Mononuclear cell (primary cell): ENCODE measurements around the gene UBTF. TPM values are rescaled to one million over a fixed set of nuclear protein-coding genes. Genes with fewer than 3 reads are reported as not detected.

Experiments
- H3K27me3 ChIP-seq: 2 replicates; pipeline ENCODE4 v1.6.0; 2011; ENCODE audit warnings: low read length, control low read depth; ENCODE audit not compliant: insufficient read depth
- H3K4me1 ChIP-seq: 2 replicates; pipeline ENCODE4 v1.5.1; 2011; ENCODE audit warnings: mild to moderate bottlenecking, low read length, control low read depth; ENCODE audit not compliant: insufficient read depth
- H3K4me3 ChIP-seq: 2 replicates; pipeline ENCODE4 v1.5.1; 2011; ENCODE audit warnings: mild to moderate bottlenecking, low read length, moderate library complexity
- H3K9me3 ChIP-seq: 2 replicates; pipeline ENCODE4 v1.5.1; 2011; ENCODE audit warnings: low read depth, mild to moderate bottlenecking, control low read depth, low read length
- total RNA-seq: library from RNA; depleted of rRNA; stranded (reverse); fragments of >200 nt; gene quantifications from one replicate; pipeline ENCODE4 v1.2.3, GENCODE V29; 2012

The UBTF gene
- total RNA-seq, 1 donor: 56.4 TPM

- Histone ChIP-seq H3K9me3 (no peaks in the 10 kb centered on the region), H3K4me3 (no peak overlapping the region), H3K27me3 (no peaks in the 10 kb centered on the region), H3K4me1 (peaks cover 36% of the 10 kb centered on the region)
Measured at GRCh38 chr17:44183024-44183423, 36.5 kb downstream of the UBTF start.

- Histone ChIP-seq H3K4me1 (peaks cover 8% of the 10 kb centered on the region), H3K4me3 (no peak overlapping the region), H3K9me3 (no peaks in the 10 kb centered on the region), H3K27me3 (no peaks in the 10 kb centered on the region)
Measured at GRCh38 chr17:44178133-44178532, 41.3 kb downstream of the UBTF start.

DNA sequence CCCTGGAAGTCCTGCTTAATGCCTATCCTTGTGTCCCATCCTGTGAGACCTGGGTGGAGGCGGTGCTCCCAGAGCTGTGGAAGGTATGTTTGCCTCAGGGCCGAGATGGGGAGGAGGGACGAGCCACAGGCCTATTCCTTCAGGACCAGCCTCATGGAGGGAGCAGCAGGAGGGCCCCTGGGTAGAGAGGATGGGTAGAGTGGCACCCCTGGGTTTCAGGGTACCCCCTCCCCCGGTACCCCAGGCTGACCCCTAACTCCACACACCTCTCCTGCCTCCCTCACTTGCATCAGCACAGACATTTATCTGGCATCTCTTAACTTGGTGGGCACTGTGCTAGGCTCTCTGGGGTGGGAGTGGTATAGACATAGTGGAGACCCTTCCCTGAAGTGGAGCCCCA is 41.8 kb downstream of the UBTF start:
- peaks cover 8% of the 10 kb centered on the region for H3K4me1 ChIP-seq
- H3K27me3 ChIP-seq: no peaks in the 10 kb centered on the region
- no peaks in the 10 kb centered on the region for H3K9me3 ChIP-seq

GRCh38 chr17:44176671-44177501 is 42.6 kb downstream of the UBTF start:
- no peaks in the 10 kb centered on the region for H3K9me3 ChIP-seq
- H3K27me3 ChIP-seq: no peaks in the 10 kb centered on the region
- H3K4me3 ChIP-seq: no peak overlapping the region
- peaks cover 8% of the 10 kb centered on the region for H3K4me1 ChIP-seq

More for the DNA sequence above, 41.8 kb downstream of the UBTF start:
- no peak overlapping the region for H3K4me3 ChIP-seq

GRCh38 chr17:44176257-44176656 is 43.2 kb downstream of the UBTF start:
- H3K4me1 ChIP-seq: peaks cover 8% of the 10 kb centered on the region
- H3K9me3 ChIP-seq: no peaks in the 10 kb centered on the region
- no peak overlapping the region for H3K4me3 ChIP-seq
- H3K27me3 ChIP-seq: no peaks in the 10 kb centered on the region

DNA sequence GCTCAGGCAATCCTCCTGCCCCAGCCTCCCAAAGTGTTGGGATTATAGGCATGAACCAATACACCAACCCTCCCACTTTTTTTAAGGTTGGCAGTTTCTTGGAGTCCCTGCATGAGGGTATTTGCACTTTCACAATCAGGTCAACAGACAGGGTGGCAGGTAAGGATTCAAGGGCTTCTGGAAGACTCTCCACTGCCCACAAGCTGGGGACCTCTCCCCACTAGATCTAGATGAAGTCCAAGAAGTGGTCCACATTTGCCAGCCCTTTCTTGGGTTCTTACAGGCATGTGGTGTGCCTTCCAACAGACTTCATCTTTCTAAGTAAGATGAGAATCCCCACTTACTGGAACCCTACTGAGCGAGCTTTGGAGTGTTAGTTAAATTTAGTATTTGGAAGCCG is 45.0 kb downstream of the UBTF start:
- Histone ChIP-seq H3K27me3 (no peaks in the 10 kb centered on the region), H3K4me3 (no peak overlapping the region), H3K4me1 (peaks cover 8% of the 10 kb centered on the region), H3K9me3 (no peaks in the 10 kb centered on the region)

DNA sequence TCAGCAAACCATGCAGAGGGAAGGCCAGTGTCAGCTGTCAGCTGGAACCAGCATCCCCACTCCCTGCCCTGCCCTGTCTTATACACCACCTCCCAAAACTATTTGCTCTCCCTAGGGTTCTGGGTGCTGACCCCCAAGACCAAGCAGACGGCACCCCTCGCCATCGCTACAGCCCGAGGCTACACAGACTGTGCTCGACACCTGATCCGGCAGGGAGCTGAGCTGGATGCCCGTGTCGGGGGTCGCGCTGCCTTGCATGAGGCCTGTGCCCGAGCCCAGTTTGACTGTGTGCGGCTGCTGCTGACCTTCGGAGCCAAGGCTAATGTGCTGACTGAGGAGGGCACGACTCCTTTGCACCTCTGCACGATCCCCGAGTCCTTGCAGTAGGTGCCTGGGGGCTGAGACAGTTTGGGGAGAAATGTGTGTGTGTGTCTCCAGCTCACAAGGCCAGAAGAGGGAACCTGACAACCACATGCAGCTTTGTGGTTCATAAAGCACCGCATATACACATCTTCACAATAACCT is 47.5 kb downstream of the UBTF start:
- Histone ChIP-seq H3K4me1 (peaks cover 4% of the 10 kb centered on the region), H3K9me3 (no peaks in the 10 kb centered on the region), H3K27me3 (no peaks in the 10 kb centered on the region), H3K4me3 (no peak overlapping the region)

GRCh38 chr17:44170499-44171201 is 48.8 kb downstream of the UBTF start, which contains the start of gene ASB16:
Gene ASB16, plus strand, starts transcription at chr17:44170704. Its CDS starts 86 bp downstream, at chr17:44170790.
- Histone ChIP-seq H3K27me3 (no peaks in the 10 kb centered on the region), H3K4me3 (no peak within 1 kb of the TSS), H3K4me1 (peaks cover 4% of the 10 kb centered on the region), H3K9me3 (no peaks in the 10 kb centered on the region)

DNA sequence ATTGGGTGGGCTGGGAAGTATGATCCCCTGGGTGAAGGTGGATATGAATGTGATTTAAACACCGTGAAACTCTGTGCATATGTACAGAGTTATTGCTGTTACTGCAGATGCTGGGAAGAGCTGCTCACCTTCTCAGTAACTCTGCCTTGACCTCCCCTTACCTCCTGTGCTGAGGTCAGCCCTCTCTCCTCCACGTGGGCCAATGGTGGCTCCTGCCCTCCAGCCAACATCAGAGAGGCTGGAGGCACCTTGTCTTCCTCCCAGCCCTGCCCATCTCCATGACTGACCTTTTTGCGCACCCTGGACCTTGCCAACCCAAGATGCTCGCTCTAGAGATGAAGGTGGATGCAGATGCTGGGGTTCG is 49.4 kb downstream of the UBTF start:
- Histone ChIP-seq H3K4me1 (peaks cover 4% of the 10 kb centered on the region), H3K27me3 (no peaks in the 10 kb centered on the region), H3K9me3 (no peaks in the 10 kb centered on the region), H3K4me3 (no peak overlapping the region)

DNA sequence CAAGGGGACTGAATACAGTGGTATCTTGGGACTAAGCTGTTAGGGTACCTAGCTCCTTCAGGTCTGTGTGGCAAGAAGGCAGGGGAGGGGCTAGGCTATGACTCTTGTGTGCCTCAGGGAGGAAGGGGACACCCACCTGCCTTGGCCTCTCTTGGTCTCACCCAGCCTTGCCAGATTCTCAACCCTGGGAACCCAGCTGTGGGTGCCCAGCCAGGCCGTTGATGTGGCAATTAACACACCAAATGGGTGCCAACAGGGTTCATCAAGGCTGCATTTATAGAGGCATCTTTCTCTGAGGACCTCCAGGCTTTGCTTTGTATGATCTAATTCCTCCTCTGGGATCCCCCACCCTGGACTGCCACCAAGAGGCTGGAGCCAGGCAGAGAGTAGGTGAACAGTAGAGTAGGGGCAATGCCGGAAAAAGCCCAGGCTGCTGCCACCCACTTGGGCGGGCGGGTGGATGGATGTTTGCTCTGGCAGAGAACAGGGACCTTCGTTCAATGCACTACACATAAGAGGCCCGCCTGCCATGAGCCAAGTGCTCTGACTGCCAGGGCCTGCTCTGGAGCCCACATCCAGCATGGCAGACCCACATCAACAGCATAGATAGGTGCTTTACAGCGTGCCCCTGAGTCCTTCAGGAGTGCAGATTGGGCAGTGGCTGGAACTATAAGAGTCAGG is 52.2 kb downstream of the UBTF start:
- Histone ChIP-seq H3K27me3 (no peaks in the 10 kb centered on the region), H3K9me3 (no peaks in the 10 kb centered on the region), H3K4me1 (peaks cover 4% of the 10 kb centered on the region), H3K4me3 (no peak overlapping the region)

DNA sequence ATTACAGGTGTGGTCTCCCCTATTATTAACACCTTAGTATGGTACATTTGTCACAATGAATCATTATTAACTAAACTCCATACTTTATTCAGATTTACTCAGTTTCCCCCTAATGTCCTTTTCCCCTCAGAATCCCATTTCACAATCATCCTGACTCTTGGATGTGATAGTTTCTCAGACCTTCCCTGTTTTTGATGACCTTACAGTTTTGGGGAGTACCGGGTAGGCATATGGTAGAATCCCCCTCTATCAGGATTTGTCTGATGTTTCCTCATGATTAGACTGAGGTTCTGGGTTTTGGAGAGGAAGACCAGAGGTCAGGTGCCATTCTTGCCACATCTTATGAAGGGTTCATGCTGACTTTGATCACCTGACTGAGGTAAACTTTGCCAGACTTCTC is 55.0 kb downstream of the UBTF start:
- H3K4me1 ChIP-seq: peaks cover 4% of the 10 kb centered on the region
- no peak overlapping the region for H3K4me3 ChIP-seq
- no peaks in the 10 kb centered on the region for H3K27me3 ChIP-seq
- no peaks in the 10 kb centered on the region for H3K9me3 ChIP-seq

GRCh38 chr17:44159519-44160210 is 59.8 kb downstream of the UBTF start:
- Histone ChIP-seq H3K4me3 (no peak overlapping the region), H3K27me3 (no peaks in the 10 kb centered on the region), H3K4me1 (no peaks in the 10 kb centered on the region), H3K9me3 (no peaks in the 10 kb centered on the region)

GRCh38 chr17:44155488-44155887 is 64.0 kb downstream of the UBTF start:
- Histone ChIP-seq H3K27me3 (no peaks in the 10 kb centered on the region), H3K4me1 (no peaks in the 10 kb centered on the region), H3K4me3 (no peak overlapping the region), H3K9me3 (no peaks in the 10 kb centered on the region)
